BJ (cell line): Measurements from ENCODE around the gene BCL10. TPM values are rescaled to one million over a fixed set of nuclear protein-coding genes. Genes with fewer than 3 reads are reported as not detected.

Experiments used
- CTCF ChIA-PET: fragments of 350-600 bp; formaldehyde crosslinking; extraction: SDS; loops from one replicate; lab custom pipeline; 2021; ENCODE audit warnings: antibody characterized with exemption, inconsistent platforms; lab: Yijun Ruan, JAX
- POLR2A ChIA-PET: fragments of 300-600 bp; sonication (Branson Sonifier 250); formaldehyde crosslinking; extraction: SDS; loops from one replicate; lab custom pipeline; 2021; ENCODE audit warnings: antibody characterized with exemption; lab: Charles Lee
- DNase-seq: peaks from one replicate; pipeline ENCODE4 v3.0.0-alpha.2; 2011; ENCODE audit warnings: low read depth
- H3K27me3 ChIP-seq: 2 replicates; pipeline ENCODE4 v1.6.0; 2011; ENCODE audit warnings: low read length; ENCODE audit not compliant: control insufficient read depth, insufficient read depth
- H3K36me3 ChIP-seq: 2 replicates; pipeline ENCODE4 v1.5.1; 2011; ENCODE audit warnings: low read length; ENCODE audit not compliant: control insufficient read depth, insufficient read depth
- H3K4me3 ChIP-seq: 2 replicates; pipeline ENCODE4 v1.5.1; 2011; ENCODE audit warnings: low read depth, mild to moderate bottlenecking, control low read depth, low read length
- polyA plus RNA-seq: library from polyadenylated mRNA; depleted of rRNA; stranded (reverse); fragments of >200 nt; gene quantifications from 2 replicates; pipeline ENCODE4 v1.2.3, GENCODE V29; 2011
- TF ChIP-seq, protein P1 (sequence below): IDR thresholded peaks from 2 replicates; pipeline ENCODE4 v1.5.1; 2011; ENCODE audit warnings: low read depth, mild to moderate bottlenecking, control low read depth, inconsistent platforms, low read length, moderate library complexity; ENCODE audit not compliant: insufficient read depth

BCL10 gene
- polyA plus RNA-seq, 1 experiment: 7.8 TPM

DNA sequence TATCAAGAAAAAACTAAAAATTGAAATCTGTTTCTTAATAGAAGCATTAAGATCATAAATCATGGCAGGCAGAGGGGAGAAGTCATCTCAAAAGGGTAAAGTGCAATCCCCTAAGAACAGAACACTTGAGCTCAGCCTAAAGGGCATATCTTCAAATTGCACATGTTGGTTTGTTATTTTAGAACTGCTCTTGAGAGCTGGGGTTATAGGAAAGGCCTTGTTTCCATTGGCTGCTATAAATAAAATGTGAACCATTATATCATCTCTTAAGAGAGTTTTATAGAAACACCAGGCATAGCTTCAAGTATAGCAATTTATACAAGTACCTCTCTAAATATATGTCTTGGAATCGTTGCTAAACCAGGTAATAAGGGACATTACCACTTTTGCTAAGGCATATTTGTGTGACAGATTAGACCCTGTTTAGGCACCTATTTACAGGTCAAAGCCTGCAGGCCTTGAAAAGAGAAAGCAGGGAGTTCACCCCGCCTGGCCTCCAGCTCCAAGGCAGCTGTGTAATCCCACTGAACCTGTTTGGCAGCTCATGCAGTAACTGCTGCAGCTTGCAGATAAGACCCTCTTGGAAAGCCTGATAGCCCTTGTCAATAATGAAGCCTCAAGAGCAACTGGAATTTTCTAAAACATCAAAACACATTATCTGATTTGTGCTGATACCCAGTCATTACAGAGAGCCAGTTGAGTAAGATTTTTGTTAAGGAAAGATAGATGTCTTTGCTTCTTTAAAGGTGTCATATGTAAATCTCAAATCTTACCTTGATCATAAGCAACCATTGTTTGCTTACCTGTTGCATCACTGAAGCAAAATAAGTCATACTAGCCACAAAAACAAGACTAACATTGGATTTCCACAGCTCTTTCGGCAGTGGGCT, 51.5 kb downstream of the BCL10 start:
- no peak overlapping the region for H3K4me3 ChIP-seq
- TF ChIP-seq, protein P1, sequence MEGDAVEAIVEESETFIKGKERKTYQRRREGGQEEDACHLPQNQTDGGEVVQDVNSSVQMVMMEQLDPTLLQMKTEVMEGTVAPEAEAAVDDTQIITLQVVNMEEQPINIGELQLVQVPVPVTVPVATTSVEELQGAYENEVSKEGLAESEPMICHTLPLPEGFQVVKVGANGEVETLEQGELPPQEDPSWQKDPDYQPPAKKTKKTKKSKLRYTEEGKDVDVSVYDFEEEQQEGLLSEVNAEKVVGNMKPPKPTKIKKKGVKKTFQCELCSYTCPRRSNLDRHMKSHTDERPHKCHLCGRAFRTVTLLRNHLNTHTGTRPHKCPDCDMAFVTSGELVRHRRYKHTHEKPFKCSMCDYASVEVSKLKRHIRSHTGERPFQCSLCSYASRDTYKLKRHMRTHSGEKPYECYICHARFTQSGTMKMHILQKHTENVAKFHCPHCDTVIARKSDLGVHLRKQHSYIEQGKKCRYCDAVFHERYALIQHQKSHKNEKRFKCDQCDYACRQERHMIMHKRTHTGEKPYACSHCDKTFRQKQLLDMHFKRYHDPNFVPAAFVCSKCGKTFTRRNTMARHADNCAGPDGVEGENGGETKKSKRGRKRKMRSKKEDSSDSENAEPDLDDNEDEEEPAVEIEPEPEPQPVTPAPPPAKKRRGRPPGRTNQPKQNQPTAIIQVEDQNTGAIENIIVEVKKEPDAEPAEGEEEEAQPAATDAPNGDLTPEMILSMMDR: no peak
- H3K27me3 ChIP-seq: no peaks in the 10 kb centered on the region
- H3K36me3 ChIP-seq: no peaks in the 10 kb centered on the region
- DNase-seq: no peak
- ChIA-PET POLR2A (interaction anchor here (0.5 kb wide), 1 partner anchor 358 kb away, joined by 3 read pairs; no protein-coding TSS in a partner anchor), CTCF (interaction anchor here (0.6 to 1.0 kb wide), 5 partner anchors 9 to 35 kb away, joined by 3 to 4 read pairs (median 3); no protein-coding TSS in a partner anchor)

DNA sequence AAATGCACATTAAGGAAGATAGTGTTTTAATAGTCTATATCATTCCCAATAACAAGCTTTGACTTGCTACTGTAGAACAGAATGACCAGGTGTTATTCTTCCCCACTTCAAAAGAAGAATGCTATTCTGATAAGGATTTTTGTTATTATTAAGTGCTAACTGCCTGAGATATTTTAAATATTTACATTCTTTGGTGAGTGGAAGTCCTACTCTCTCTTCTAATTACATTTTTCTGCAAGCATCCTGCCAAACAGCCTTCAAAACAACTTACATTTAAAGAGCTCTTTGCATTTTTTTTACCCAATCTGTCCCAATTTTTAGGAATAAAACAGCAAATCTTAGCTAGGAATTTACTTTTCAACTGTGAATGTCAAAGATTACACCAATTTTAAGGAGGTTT, 52.1 kb downstream of the BCL10 start:
- CTCF ChIA-PET: interaction anchor here (0.6 to 1.6 kb wide), 6 partner anchors 10 to 115 kb away, joined by 3 to 4 read pairs (median 3); no protein-coding TSS in a partner anchor
- POLR2A ChIA-PET: no interaction called here

DNA sequence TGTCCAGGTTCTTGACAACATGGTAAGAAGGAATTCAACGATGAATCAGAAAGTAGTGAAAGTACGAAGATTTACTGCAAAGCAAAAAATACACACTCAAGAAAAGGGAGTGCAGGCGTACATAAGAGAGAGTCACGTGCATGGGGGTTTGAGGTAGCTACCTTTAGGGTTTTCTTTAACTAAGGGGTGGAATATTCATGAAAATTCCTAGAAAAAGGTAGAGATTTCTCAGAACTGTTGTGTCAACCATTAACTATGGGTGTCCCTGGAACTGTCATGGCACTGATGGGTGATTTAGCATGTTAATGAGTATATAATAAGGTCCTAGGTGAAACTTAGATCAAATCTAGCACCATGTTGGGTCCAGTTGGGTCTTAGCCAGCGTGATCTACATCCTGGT, 53.1 kb downstream of the BCL10 start:
- POLR2A ChIA-PET: no interaction called here
- DNase-seq: no peak
- H3K27me3 ChIP-seq: no peaks in the 10 kb centered on the region
- CTCF ChIA-PET: interaction anchor here (1.1 to 1.6 kb wide), 2 partner anchors 36 to 114 kb away, joined by 4 read pairs; partner anchors contain the start of gene C1orf52
- H3K4me3 ChIP-seq: no peak overlapping the region
- TF ChIP-seq, protein P1: no peak
- H3K36me3 ChIP-seq: no peaks in the 10 kb centered on the region

More for the DNA sequence above, 52.1 kb downstream of the BCL10 start:
- H3K36me3 ChIP-seq: no peaks in the 10 kb centered on the region
- DNase-seq: no peak
- H3K27me3 ChIP-seq: no peaks in the 10 kb centered on the region
- H3K4me3 ChIP-seq: no peak overlapping the region
- TF ChIP-seq, protein P1: no peak

DNA sequence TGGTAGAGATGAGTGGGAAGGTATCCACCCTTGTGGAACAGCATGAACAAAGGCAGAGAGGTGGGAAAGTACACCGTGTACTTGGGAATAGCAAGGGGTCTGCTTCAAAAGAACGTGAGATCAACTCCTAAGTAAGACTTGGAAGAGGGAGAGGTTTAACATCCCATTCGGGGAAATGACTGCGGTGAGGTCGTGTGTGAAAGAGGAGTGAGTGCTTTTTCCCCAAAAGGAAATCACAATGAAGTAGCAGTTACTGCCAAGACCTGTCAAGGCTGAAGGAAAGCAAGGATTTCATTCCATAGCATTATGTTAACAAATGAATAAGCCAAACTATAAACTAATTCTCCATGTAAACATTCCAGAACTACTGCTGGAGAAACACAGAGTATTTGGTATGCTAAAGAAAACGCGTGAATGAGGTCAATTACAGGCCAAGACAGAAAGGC, 55.7 kb downstream of the BCL10 start:
- POLR2A ChIA-PET: no interaction called here
- TF ChIP-seq, protein P1: no peak
- Histone ChIP-seq H3K4me3 (no peak overlapping the region), H3K36me3 (no peaks in the 10 kb centered on the region), H3K27me3 (no peaks in the 10 kb centered on the region)
- CTCF ChIA-PET: interaction anchor here (1.2 kb wide), 1 partner anchor 39 kb away, joined by 5 read pairs; no protein-coding TSS in a partner anchor
- DNase-seq: no peak
